ENCODE results near the gene ALX4. TPM values are rescaled to one million over a fixed set of nuclear protein-coding genes. Genes with fewer than 3 reads are reported as not detected.

Gene ALX4
- total RNA-seq, 2 donors from 2014 or later: not detected

DNA sequence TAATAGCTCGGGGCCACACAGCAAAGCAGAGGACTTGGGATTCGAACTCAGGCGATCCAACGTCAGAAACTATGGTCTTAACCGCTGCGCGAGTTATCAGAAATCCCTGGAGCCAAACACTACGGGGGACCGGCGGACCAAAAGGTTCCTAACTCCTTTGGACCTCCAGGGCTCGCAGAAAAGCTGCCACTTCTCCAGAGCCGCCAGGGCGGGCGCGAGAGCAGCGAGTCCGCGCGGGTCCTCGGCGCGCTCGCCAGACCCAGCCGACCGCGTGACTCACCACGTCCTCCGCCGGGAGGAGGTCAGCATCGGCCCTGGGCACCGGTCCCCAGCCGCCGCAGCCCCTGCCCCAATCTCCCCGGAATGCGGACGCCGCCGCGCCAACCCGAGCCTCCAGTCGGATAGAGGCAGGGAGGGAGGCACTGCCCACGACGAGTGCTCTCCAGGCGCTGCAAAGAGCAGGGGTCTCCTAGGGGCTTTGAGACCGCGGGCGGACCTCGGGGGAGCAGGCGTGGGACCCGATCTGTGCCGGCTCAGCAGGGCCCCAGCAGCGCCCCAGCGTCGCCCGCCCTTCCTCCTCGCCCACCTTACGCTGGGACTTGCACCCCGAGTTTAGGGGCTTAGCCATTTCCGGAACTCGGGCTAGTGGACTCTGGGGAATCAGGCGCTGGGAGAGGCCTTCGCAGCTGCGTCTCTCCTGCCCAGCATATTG lies 6.2 kb upstream of the ALX4 start:
- Histone ChIP-seq H3K36me3 (no peaks in the 10 kb centered on the region), H3K27me3 (replicated peaks; ENCODE audit: insufficient read depth) (peaks cover 19% of the 10 kb centered on the region), H3K9me3 (no peaks in the 10 kb centered on the region), H3K4me3 (peak overlapping the region; percentile 50), H3K27ac (no peak overlapping the region), H3K4me1 (ENCODE audit: control insufficient read depth in 1 of 2, low read depth in 2 of 2) (peaks cover 14 to 16% of the 10 kb centered on the region in 2 donors)
- ATAC-seq (ENCODE audit: insufficient number of reproducible peaks, low FRiP score, low read depth) (no peak), DNase-seq (ENCODE audit: low spot score) (no peak)
- TF ChIP-seq, protein P1, sequence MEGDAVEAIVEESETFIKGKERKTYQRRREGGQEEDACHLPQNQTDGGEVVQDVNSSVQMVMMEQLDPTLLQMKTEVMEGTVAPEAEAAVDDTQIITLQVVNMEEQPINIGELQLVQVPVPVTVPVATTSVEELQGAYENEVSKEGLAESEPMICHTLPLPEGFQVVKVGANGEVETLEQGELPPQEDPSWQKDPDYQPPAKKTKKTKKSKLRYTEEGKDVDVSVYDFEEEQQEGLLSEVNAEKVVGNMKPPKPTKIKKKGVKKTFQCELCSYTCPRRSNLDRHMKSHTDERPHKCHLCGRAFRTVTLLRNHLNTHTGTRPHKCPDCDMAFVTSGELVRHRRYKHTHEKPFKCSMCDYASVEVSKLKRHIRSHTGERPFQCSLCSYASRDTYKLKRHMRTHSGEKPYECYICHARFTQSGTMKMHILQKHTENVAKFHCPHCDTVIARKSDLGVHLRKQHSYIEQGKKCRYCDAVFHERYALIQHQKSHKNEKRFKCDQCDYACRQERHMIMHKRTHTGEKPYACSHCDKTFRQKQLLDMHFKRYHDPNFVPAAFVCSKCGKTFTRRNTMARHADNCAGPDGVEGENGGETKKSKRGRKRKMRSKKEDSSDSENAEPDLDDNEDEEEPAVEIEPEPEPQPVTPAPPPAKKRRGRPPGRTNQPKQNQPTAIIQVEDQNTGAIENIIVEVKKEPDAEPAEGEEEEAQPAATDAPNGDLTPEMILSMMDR (IDR thresholded peaks at IDR 0.05): no peak

DNA sequence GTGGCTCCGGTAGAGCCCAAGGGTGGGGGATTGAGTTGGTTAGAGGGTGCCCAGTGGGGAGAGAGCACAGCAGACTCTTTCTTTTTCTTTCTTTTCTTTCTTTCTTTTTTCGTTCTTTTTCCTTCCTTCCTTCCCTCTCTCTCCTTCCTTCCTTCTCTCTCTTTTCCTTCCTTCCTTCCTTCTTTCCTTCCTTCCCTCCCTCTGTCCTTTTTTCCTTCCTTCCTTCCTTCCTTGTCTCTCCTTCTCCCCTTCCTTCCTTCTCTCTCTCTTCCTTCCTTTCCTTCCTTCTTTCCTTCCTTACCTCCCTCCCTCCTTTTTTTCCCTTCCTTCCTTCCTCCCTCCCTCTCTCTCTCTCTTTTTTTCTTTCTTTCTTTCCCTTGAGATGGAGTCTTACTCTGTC lies 4.8 kb upstream of the ALX4 start:
- Histone ChIP-seq H3K9me3 (no peaks in the 10 kb centered on the region), H3K4me3 (no peak overlapping the region), H3K4me1 (ENCODE audit: control insufficient read depth in 1 of 2, low read depth in 2 of 2) (peaks cover 22 to 28% of the 10 kb centered on the region in 2 donors), H3K27me3 (replicated peaks; ENCODE audit: insufficient read depth) (peaks cover 25% of the 10 kb centered on the region), H3K36me3 (no peaks in the 10 kb centered on the region), H3K27ac (no peak overlapping the region)
- TF ChIP-seq, protein P1 (IDR thresholded peaks at IDR 0.05): no peak
- ATAC-seq (ENCODE audit: insufficient number of reproducible peaks, low FRiP score, low read depth): no peak
- DNase-seq (ENCODE audit: low spot score): no peak

DNA sequence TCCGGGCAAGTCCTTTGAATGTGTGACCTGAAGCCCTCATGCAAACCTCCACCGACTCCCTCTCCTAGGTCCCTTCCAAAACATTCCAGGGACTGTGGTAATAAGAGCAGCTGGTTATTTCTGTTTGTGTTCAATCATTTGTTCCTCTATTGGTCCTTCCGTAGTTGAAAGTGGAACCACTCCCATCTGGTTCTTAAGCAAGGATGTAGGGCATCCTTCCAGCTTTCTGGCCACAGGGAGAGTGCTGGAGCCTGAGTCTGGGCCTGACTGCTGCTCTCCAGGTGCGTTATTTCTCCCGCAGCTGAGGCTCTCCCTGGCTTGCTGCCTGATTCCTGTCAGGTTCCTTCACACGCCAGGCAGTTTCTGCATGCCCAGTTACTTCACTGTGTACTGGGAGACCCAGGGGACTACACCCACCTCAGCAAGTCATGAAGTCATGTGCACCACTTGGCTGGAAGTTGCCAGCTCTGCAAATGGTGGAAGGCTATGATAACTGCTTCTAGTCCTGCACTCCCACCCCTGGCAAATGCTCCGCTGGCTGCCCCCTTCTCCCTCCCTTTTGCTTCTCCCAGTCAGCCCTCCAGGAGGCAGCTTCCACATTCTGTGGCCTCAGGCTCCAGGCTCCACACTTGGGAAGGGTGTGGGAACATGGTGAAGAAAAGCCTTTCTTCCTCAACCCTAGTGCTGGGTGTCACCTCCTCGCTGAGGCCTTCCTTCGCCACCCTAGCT lies 4.0 kb upstream of the ALX4 start:
- no peak for DNase-seq (ENCODE audit: low spot score)
- H3K4me3 ChIP-seq: no peak overlapping the region
- H3K36me3 ChIP-seq: no peaks in the 10 kb centered on the region
- TF ChIP-seq, protein P1 (IDR thresholded peaks at IDR 0.05): no peak
- no peak overlapping the region for H3K27ac ChIP-seq
- ATAC-seq (ENCODE audit: insufficient number of reproducible peaks, low FRiP score, low read depth): no peak
- H3K9me3 ChIP-seq: no peaks in the 10 kb centered on the region
- peaks cover 28% of the 10 kb centered on the region for H3K27me3 ChIP-seq (replicated peaks; ENCODE audit: insufficient read depth)
- H3K4me1 ChIP-seq (ENCODE audit: control insufficient read depth in 1 of 2, low read depth in 2 of 2): peaks cover 26 to 36% of the 10 kb centered on the region in 2 donors

DNA sequence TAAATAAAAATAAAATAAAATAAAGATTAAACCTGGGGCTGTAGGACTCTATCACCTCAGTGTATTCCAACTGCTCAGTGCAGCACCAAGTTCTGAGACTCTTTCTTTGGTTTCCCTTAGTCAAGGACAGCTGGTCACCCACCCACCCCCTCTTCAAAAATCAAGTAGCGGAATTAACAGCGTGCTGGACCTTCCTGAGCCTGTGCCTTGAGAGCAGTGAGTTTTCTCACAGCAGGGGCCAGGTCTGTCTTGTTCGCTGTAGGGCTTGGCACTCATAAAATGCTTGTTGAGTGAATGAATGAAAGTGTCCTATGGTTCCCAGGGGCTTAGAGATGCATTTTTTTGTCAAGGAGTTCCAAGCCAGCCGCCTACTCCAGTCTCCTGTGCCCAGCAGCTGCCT lies 2.9 kb upstream of the ALX4 start:
- peak overlapping the region in 1 of 2 donors; percentile 43 for H3K27ac ChIP-seq
- no peak for ATAC-seq (ENCODE audit: insufficient number of reproducible peaks, low FRiP score, low read depth)
- TF ChIP-seq, protein P1 (IDR thresholded peaks at IDR 0.05): no peak
- peaks cover 32% of the 10 kb centered on the region for H3K27me3 ChIP-seq (replicated peaks; ENCODE audit: insufficient read depth)
- no peaks in the 10 kb centered on the region for H3K36me3 ChIP-seq
- DNase-seq (ENCODE audit: low spot score): no peak
- peaks cover 26 to 37% of the 10 kb centered on the region in 2 donors for H3K4me1 ChIP-seq (ENCODE audit: control insufficient read depth in 1 of 2, low read depth in 2 of 2)
- no peaks in the 10 kb centered on the region for H3K9me3 ChIP-seq
- H3K4me3 ChIP-seq: no peak overlapping the region

Data from thoracic aorta (tissue), 2 donors.